GM12892 (cell line): ENCODE measurements around the gene HYOU1.
A peak's percentile ranks its signal among the peaks of the same experiment; 100 is the strongest.

Experiments
- DNase-seq: peaks from one replicate; pipeline ENCODE4 v3.0.0; 2011; ENCODE audit not compliant: insufficient read length
- FAIRE-seq: peaks from 2 replicates; lab custom pipeline; 2011; peaks lifted over from hg19 to GRCh38; lab: Jason Lieb, UNC
- POLR2A ChIP-seq: IDR thresholded peaks from 2 replicates; pipeline ENCODE4 v1.6.1; 2011; ENCODE audit warnings: low read depth, low read length, control low read depth
- POLR2AphosphoS5 ChIP-seq: IDR thresholded peaks from 2 replicates; pipeline ENCODE4 v1.6.1; 2011; ENCODE audit warnings: low read depth, low read length, control low read depth
- TAF1 ChIP-seq: IDR thresholded peaks from 2 replicates; pipeline ENCODE4 v1.6.1; 2011; ENCODE audit warnings: low read depth, mild to moderate bottlenecking, control low read depth, low read length, borderline replicate concordance

The HYOU1 gene

DNA sequence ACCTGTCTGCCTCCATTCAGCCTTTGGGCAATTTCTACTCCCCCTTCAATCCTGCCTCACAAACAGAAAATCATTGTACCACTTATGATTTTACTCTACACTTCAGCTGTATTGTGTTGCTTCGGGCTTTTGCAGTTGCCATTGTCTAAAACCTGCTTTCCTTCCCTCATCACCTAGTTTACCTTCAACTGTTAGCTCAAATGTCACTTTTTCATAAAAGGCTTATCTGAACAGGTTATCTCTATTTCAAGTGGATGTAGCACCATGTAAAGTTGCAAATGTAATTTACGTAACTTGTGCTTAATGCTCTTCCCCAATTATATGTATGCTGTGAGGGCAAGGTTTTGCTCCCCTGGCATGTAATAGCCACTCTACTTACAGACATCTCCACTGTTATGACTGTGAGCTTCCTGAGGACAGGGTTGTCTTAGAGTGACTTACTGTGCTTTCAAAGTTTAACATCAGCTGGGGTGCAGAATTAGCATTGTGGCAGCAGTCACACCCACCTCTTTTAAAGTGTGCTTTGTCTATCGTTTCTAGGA is 44.3 kb downstream of the HYOU1 start:
- FAIRE-seq = no peak
- DNase-seq = no peak
- TF ChIP-seq POLR2A (no peak), TAF1 (no peak), POLR2AphosphoS5 (no peak; the same call in 1 of the 2 replicates)

DNA sequence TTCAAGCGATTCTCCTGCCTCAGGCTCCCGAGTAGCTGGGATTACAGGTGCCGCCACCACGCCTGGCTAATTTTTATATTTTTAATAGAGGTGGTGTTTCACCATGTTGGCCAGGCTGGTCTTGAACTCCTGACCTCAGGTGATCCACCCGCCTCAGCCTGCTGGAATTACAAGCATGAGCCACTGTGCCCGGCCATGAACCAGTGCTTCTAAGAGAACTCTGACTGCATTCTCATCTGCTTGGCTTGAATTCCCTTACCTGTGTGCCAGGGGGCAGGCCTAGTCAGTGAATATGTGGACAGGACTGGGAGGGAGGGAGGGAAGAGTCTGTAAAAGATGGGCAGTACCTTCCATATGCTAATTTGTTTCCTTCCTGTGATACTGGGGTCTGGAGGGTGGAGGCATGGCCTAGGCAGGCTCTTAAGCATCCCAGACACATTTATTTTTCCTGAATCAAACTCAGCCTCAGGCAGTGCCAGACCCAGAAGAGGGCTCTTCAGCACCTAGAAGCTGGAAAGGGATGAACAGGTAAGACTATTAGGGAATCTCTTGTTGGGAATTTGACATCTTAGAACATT is 45.4 kb downstream of the HYOU1 start:
- DNase-seq = no peak
- TF ChIP-seq POLR2A (no peak), TAF1 (no peak), POLR2AphosphoS5 (no peak)
- no peak for FAIRE-seq

DNA sequence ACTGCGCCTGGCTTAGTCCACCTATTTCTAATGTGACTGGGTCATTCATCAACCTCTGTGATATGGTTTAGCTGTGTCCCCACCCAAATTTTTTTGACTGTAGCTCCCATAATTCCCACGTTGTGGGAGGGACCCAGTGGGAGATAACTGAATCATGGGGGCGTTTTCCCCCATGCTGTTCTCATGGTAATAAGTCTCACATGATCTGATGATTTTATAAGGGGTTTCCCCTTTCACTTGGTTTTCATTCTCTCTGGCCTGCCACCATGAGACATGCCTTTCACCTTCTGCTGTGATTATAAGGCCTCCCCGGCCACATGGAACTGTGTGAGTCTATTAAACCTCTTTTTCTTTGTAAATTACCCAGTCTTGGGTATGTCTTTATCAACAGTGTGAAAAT is 50.3 kb downstream of the HYOU1 start:
- FAIRE-seq (no peak), DNase-seq (no peak)
- TF ChIP-seq TAF1 (no peak), POLR2AphosphoS5 (no peak), POLR2A (no peak)

GRCh38 chr11:119000906-119001305 is 56.1 kb downstream of the HYOU1 start:
- FAIRE-seq = peak; percentile 67
- TF ChIP-seq TAF1 (no peak), POLR2AphosphoS5 (no peak), POLR2A (no peak)
- DNase-seq = no peak

DNA sequence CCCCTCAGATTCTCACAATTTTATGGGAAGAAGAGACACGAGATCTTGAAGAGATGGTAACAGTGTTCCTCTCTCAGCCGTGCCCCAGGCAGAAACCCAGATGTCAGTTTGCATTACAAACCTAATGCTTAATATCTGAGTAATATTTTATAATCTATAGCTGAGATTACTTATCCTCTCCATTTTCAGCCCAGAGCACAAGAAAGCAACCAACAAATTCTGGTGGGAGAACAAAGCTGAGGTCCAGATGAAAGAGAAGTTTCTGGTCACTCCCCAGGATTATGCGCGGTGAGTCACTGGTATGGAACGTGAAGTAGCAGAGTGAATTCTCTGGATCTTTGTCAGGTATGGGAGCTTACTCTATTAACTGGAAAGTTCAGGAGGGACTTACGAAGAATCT is 58.2 kb downstream of the HYOU1 start:
- FAIRE-seq = peak; percentile 57
- DNase-seq = no peak
- TF ChIP-seq POLR2AphosphoS5 (no peak), POLR2A (no peak), TAF1 (no peak)

- DNase-seq = no peak
- TF ChIP-seq TAF1 (no peak), POLR2AphosphoS5 (no peak), POLR2A (no peak)
- peak; percentile 14 for FAIRE-seq
Observed at GRCh38 chr11:118998388-118998717, 58.7 kb downstream of the HYOU1 start.

DNA sequence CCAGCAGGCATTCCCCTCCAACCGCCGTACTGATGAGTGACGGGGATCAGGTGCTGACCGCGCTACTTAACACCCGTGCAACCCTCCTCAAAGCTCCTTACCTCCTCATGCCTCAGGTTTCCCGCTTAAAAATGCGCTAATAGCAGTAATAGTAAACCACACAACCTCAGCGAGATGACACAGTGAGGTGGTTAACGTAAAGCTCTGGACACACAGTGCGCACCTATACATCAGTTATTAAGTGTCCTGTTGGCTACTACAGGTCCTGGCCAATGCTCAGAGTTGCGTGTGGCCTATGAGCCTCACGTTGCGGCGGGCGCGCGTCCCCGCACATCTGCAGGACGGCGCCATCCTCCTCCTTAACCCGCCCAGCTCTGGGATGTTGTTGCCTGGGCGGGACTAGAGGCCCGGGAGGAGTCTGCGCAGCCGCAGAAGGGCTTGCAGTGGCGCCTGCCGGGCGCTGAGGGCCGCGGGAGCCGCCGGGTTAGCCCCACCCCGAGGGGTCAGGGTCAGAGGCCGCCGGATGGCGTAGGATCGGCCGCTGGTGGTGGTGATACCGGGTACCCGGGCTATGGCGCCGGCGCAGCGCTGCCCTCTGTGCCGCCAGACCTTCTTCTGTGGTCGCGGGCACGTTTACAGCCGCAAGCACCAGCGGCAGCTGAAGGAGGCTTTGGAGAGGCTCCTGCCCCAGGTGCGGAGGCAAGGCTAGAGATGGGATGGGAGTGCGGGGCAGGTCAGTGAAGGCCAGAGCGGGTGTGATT is 59.2 kb downstream of the HYOU1 start, which contains the start of gene CENATAC:
TSS of gene CENATAC (plus strand) at position 512 of the 761 bp plus-strand sequence. CDS start at position 572, 60 bp downstream.
- peak; percentile 98 for DNase-seq
- peak; percentile 95 for TF ChIP-seq POLR2A
- TF ChIP-seq POLR2AphosphoS5 = peak; percentile 91
- peak; percentile 29; the same call in 1 of the 2 replicates for TF ChIP-seq TAF1
- no peak for FAIRE-seq

GRCh38 chr11:118996926-118997626 is 59.9 kb downstream of the HYOU1 start:
- peak; percentile 99 for FAIRE-seq
- no peak for DNase-seq

More at GRCh38 chr11:118996926-118997626, 59.9 kb downstream of the HYOU1 start:
- TF ChIP-seq TAF1 = no peak
- TF ChIP-seq POLR2AphosphoS5 = peak; percentile 70; the same call in 1 of the 2 replicates
